ENCODE measurements around the gene UCK1. TPM values are rescaled to one million over a fixed set of nuclear protein-coding genes. Genes with fewer than 3 reads are reported as not detected.
A peak's percentile ranks its signal among the peaks of the same experiment; 100 is the strongest.
"Not testable (repeated sequence)": the region's sequence is repeated elsewhere in the genome, so short reads cannot be mapped to it uniquely, and the experiment has no call there.

The UCK1 gene
- total RNA-seq, 2 donors from 2014 or later, result 21.4 to 33.7 TPM

GRCh38 chr9:131516930-131517329, 14.1 kb downstream of the UCK1 start:
- H3K27ac Mint-ChIP-seq, result no peak overlapping the region
- no peak for ATAC-seq
- peaks cover 0 to 7% of the 10 kb centered on the region in 2 donors for H3K36me3 Mint-ChIP-seq
- no peaks in the 10 kb centered on the region for H3K9me3 Mint-ChIP-seq
- no peak for DNase-seq (ENCODE audit: low spot score in 2 of 2)

- no peak overlapping the region for H3K27ac Mint-ChIP-seq
- DNase-seq (ENCODE audit: low spot score in 2 of 2) (no peak), ATAC-seq (no peak)
- H3K36me3 Mint-ChIP-seq, result peaks cover 0 to 7% of the 10 kb centered on the region in 2 donors
- H3K9me3 Mint-ChIP-seq, result no peaks in the 10 kb centered on the region
These were observed 15.0 kb downstream of the UCK1 start for GRCh38 chr9:131516100-131516499.

GRCh38 chr9:131515559-131516031, 15.5 kb downstream of the UCK1 start:
- not testable (repeated sequence) for H3K36me3 Mint-ChIP-seq; H3K27ac Mint-ChIP-seq; H3K9me3 Mint-ChIP-seq; DNase-seq (ENCODE audit: low spot score in 2 of 2); ATAC-seq

GRCh38 chr9:131513177-131513576, 17.9 kb downstream of the UCK1 start:
- H3K9me3 Mint-ChIP-seq, result no peaks in the 10 kb centered on the region
- no peaks in the 10 kb centered on the region for H3K36me3 Mint-ChIP-seq
- ATAC-seq (peak in 1 of 2 donors; percentile 12), DNase-seq (ENCODE audit: low spot score in 2 of 2) (no peak)
- peak overlapping the region in 1 of 2 donors; percentile 2 for H3K27ac Mint-ChIP-seq

- ATAC-seq, result no peak
- H3K27ac Mint-ChIP-seq, result no peak overlapping the region
- H3K9me3 Mint-ChIP-seq, result no peaks in the 10 kb centered on the region
- no peak for DNase-seq (ENCODE audit: low spot score in 2 of 2)
- H3K36me3 Mint-ChIP-seq, result no peaks in the 10 kb centered on the region
These were observed 19.2 kb downstream of the UCK1 start for GRCh38 chr9:131511880-131512279.

GRCh38 chr9:131511416-131511815, 19.6 kb downstream of the UCK1 start:
- H3K9me3 Mint-ChIP-seq, result no peaks in the 10 kb centered on the region
- H3K36me3 Mint-ChIP-seq, result no peaks in the 10 kb centered on the region
- DNase-seq (ENCODE audit: low spot score in 2 of 2) (no peak), ATAC-seq (no peak)
- no peak overlapping the region for H3K27ac Mint-ChIP-seq

- Mint-ChIP-seq H3K27ac (peak overlapping the region in 1 of 2 donors; percentile 55), H3K9me3 (no peaks in the 10 kb centered on the region)
- DNase-seq (ENCODE audit: low spot score in 2 of 2), result no peak
These were observed 26.1 kb downstream of the UCK1 start for GRCh38 chr9:131505012-131505411.

GRCh38 chr9:131503626-131504465, 27.2 kb downstream of the UCK1 start:
- Mint-ChIP-seq H3K36me3 (peaks cover 12 to 16% of the 10 kb centered on the region in 2 donors), H3K9me3 (no peaks in the 10 kb centered on the region), H3K27ac (peak overlapping the region; percentile 93 to 96)
- ATAC-seq, result peak; percentile 66 to 70
- peak; percentile 73 to 87 for DNase-seq (ENCODE audit: low spot score in 2 of 2)

More at GRCh38 chr9:131505012-131505411, 26.1 kb downstream of the UCK1 start:
- ATAC-seq, result no peak
- peaks cover 12 to 16% of the 10 kb centered on the region in 2 donors for H3K36me3 Mint-ChIP-seq

- Mint-ChIP-seq H3K36me3 (peaks cover 12 to 16% of the 10 kb centered on the region in 2 donors), H3K27ac (peak within 1 kb of the TSS; percentile 93 to 96)
These were observed 28.1 kb downstream of the UCK1 start, which contains the start of gene POMT1 for GRCh38 chr9:131502781-131503625. Gene POMT1, plus strand, starts transcription at chr9:131502918. Its CDS starts 1,301 bp downstream, at chr9:131504219.

GRCh38 chr9:131500939-131501541, 30.0 kb downstream of the UCK1 start:
- peak; percentile 60 to 74 for DNase-seq (ENCODE audit: low spot score in 2 of 2)
- H3K27ac Mint-ChIP-seq, result peak overlapping the region; percentile 86 to 93
- H3K36me3 Mint-ChIP-seq, result peaks cover 12 to 16% of the 10 kb centered on the region in 2 donors
- peak; percentile 50 to 61 for ATAC-seq
- H3K9me3 Mint-ChIP-seq, result no peaks in the 10 kb centered on the region

More at GRCh38 chr9:131502781-131503625, 28.1 kb downstream of the UCK1 start, which contains the start of gene POMT1:
- DNase-seq (ENCODE audit: low spot score in 2 of 2) (peak; percentile 91 to 92), ATAC-seq (peak; percentile 43 to 68)
- H3K9me3 Mint-ChIP-seq, result no peaks in the 10 kb centered on the region

- DNase-seq (ENCODE audit: low spot score in 2 of 2) (peak; percentile 53 to 88), ATAC-seq (peak; percentile 47 to 66)
- H3K9me3 Mint-ChIP-seq, result no peaks in the 10 kb centered on the region
- peaks cover 12 to 16% of the 10 kb centered on the region in 2 donors for H3K36me3 Mint-ChIP-seq
- peak overlapping the region; percentile 86 to 93 for H3K27ac Mint-ChIP-seq
These were observed 30.7 kb downstream of the UCK1 start for GRCh38 chr9:131500377-131500776.

GRCh38 chr9:131499254-131499767, 31.8 kb downstream of the UCK1 start:
- ATAC-seq (no peak), DNase-seq (ENCODE audit: low spot score in 2 of 2) (no peak)
- Mint-ChIP-seq H3K36me3 (peaks cover 10 to 13% of the 10 kb centered on the region in 2 donors), H3K9me3 (no peaks in the 10 kb centered on the region), H3K27ac (peak overlapping the region; percentile 88 to 93)

- peak overlapping the region; percentile 72 to 82 for H3K27ac Mint-ChIP-seq
- DNase-seq (ENCODE audit: low spot score in 2 of 2), result no peak
- no peak for ATAC-seq
- H3K36me3 Mint-ChIP-seq, result peaks cover 0 to 7% of the 10 kb centered on the region in 2 donors
- H3K9me3 Mint-ChIP-seq, result no peaks in the 10 kb centered on the region
These were observed 34.1 kb downstream of the UCK1 start for GRCh38 chr9:131496844-131497405.

GRCh38 chr9:131495785-131496184, 35.3 kb downstream of the UCK1 start:
- peak overlapping the region in 1 of 2 donors; percentile 29 for H3K27ac Mint-ChIP-seq
- no peaks in the 10 kb centered on the region for H3K9me3 Mint-ChIP-seq
- ATAC-seq, result no peak
- DNase-seq (ENCODE audit: low spot score in 2 of 2), result no peak
- peaks cover under 1 to 5% of the 10 kb centered on the region in 2 donors for H3K36me3 Mint-ChIP-seq

- Mint-ChIP-seq H3K9me3 (no peaks in the 10 kb centered on the region), H3K36me3 (peaks cover 0 to 16% of the 10 kb centered on the region in 2 donors), H3K27ac (no peak overlapping the region)
- ATAC-seq (no peak), DNase-seq (ENCODE audit: low spot score in 2 of 2) (no peak)
These were observed 36.7 kb downstream of the UCK1 start for GRCh38 chr9:131494296-131494870.
